ENCODE measurements around the gene PLA2G4A.
"Not testable (repeated sequence)": the region's sequence is repeated elsewhere in the genome, so short reads cannot be mapped to it uniquely, and the experiment has no call there.

Gene PLA2G4A

DNA sequence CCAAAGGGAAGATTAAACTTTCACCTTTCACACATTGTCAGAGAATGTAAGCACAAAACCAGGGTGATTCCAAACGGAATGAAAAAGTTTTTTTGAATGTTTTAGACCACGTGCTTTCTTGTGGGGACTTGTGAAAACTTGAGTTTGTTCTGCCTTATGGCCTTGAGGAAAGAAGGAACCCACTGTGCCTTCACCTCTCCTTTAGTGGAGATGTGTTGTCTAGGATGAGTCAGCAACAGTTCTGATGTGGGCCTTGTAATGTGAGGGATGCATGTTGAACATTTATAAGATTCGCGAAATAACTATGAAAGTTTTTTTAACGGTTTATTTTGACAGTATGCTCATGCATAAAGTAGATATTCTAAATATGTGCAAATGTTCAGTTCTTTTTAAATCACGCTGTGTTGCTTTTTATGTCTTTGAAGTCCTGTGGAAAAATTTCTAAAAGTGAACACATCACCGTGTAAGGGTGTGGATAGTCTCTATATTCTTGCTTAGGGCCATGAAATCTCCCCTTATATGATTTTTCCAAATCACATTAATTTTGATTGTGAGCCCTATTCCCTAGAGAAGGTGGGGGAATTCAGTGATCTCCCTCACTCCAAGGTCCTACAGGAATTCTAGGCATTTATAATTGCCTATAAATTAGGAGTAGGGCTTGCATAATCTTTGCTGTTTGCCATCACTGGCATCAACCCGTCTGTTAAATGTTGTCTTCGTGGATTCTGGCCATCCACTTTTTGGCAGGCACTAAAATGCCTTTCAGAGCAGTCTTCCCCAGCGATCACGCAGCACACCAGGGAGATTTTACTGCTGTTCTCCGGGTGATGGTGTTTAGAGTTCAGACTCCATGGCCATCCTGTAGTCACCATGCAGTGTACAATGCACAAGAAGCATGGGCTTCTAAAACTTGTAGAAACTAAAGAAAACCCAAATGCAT is 47.4 kb downstream of the PLA2G4A start:
- no peak for DNase-seq (ENCODE audit: low read depth)

GRCh38 chr1:186878356-186878755 is 49.6 kb downstream of the PLA2G4A start:
- DNase-seq (ENCODE audit: low read depth), result no peak

DNA sequence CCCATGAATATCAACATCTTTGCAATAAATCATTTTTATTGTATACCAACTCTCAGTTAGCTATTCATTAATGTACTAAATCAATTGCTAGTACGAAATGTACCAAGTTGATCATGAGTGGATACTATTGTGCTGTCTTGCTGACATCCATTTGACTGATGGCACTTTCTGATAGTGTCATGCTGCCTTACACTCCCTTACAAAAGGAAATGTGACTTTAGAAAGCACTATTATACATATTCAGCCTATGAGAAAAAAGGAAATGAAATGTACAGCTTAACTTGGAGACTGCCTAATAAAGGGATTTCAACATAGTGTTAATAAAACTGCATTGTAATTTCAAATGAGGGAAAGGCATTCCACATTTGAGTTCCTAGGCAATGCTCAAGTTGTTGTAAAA is 52.2 kb downstream of the PLA2G4A start:
- DNase-seq (ENCODE audit: low read depth), result no peak

- DNase-seq (ENCODE audit: low read depth), result no peak
These were observed 53.8 kb downstream of the PLA2G4A start for GRCh38 chr1:186882372-186883134.

DNA sequence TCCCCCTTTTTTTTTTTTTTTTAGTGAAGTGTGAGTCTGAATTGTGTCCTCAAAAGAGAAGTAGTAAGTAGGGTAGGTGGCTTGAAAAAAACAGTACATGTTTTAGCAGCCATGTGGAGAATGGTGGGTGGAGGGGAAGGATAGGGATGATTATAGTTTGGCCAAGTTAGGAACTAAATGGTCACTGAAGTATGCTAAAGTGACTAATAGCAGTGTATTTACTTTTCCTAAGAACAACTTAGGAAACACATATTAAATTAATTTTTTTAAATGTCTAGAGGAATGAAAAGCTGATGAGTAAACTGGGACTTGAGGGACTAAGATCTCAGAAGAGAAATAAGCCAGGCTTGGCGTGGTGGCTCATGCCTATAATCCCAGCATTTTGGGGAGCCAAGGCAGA is 55.5 kb downstream of the PLA2G4A start:
- DNase-seq (ENCODE audit: low read depth), result no peak

GRCh38 chr1:186887203-186887602 is 58.5 kb downstream of the PLA2G4A start:
- DNase-seq (ENCODE audit: low read depth), result no peak

- no peak for DNase-seq (ENCODE audit: low read depth)
These were observed 59.6 kb downstream of the PLA2G4A start for GRCh38 chr1:186888367-186888766.

DNA sequence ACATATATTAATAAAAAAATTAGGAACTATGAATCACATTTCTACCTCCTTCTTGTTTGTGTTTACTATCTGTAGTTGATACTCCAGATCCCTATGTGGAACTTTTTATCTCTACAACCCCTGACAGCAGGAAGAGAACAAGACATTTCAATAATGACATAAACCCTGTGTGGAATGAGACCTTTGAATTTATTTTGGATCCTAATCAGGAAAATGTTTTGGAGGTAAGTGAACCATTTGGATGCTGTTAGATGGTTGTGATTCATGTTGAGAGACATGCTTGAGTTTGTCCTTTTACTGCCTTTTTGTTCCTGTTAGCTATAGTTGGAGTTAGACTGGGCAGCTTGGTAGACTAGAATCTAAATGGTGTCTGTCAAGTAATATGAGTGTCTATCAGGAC is 64.2 kb downstream of the PLA2G4A start:
- no peak for DNase-seq (ENCODE audit: low read depth)

DNA sequence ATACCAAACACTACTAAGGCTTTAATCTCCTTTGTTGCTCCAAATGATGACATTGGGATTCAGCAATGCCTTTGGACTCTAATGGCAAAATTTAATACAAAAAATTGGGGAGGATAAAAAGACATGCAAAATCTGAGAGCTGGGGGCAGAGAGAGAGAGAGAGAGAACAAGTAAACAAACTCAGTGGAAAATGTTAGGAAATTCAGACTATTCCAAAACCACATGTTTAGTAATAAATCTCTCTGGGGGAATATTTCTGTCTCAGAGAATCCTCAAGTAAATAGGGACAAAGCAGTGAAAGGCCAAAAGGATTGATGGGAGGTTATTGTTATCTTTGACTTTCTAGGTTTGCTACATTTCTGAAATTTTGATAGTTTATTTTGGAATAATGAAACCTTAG is 65.7 kb downstream of the PLA2G4A start:
- DNase-seq (ENCODE audit: low read depth), result no peak

DNA sequence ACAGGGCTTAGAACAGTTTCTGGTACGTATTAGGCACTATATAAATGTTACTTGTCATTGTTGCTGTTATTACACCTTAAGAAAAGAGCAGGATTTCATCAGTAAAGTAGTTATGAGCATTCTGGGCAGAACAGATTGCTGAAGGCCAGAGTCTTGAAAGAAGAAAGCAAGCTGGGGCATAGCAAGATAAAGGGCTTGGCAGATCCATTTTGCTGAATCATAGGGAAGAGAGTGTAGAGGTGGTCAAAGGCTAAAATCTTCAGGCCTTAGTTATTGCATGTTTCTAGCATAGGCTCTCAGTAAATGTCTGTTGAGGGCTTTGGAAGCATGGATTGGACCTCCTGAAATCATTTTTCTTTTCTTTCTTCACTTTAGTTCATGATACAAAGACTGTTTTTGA is 67.5 kb downstream of the PLA2G4A start:
- DNase-seq (ENCODE audit: low read depth), result no peak

DNA sequence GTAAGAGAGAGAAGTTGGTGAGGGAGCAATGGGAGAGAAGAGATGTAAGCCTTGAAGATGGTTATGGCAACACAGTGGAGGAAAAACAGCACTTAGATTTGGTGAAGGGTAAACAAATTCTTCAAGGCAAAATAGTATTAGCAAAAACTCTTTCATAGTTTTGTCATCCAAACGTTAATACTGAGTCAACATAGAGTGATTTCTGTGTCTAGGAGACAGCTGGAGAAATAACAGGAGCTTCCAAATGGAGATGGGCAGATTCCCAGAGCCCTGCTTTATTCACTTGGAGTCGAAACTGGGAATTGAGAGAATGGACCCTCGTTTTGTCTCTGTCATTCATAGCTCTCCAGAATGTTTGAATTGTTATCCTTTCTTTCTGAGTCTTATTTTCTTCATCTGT is 68.3 kb downstream of the PLA2G4A start:
- DNase-seq (ENCODE audit: low read depth), result no peak

DNA sequence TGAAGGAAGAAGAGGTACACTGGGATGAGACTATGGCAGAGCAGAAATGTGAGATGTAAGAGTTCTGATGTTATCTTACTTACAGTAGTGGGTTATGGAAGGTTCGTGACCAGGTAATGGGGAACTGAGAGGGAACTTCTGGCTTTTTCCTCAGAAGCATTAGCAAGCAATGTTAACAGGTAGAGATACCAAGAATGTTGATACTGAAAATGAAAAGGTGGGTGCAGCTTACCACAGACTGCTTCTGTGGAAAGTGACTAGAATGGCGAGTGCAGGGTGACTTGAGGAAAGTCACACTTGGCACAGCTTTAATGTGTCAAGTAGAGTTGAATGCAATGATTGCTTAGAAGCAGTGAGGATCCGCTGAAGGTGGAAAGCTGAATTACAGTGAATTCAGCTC is 70.8 kb downstream of the PLA2G4A start:
- DNase-seq (ENCODE audit: low read depth), result no peak

GRCh38 chr1:186899977-186900376 is 71.2 kb downstream of the PLA2G4A start:
- DNase-seq (ENCODE audit: low read depth), result no peak

DNA sequence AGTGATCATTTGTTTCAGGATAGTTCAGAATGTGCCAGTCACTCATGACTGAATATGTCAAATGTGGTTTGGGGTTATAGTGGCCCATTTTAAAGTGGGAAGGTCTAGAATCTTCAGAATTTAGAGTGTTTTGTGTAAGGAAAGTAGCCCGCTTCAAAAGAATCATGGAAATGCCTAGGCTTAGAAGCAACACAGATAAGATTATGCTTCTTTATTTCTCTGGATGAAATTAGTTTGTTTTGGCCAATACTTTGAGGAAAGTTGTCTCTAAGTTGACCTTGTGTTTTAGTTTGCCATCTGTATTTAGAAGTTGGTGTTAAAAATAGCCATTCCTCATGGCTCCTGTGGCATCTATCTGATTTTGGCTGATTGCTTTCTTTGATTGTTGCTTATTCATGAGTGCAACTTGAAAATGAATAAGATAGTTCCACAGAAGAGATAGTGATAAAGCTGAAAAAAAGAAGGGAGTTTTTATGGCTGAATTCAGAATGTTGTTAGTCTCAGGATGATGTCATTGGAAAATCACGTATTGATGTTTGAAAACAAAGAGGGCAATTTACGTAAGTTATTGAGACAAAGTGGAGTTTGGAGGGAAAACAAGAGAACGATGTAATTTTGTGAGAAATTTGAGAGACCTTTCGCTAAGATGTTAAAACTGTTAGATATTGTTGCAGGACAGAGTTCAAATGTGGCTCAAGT is 71.9 kb downstream of the PLA2G4A start:
- no peak for DNase-seq (ENCODE audit: low read depth)

GRCh38 chr1:186901631-186902030 is 72.9 kb downstream of the PLA2G4A start:
- DNase-seq (ENCODE audit: low read depth), result no peak

- DNase-seq (ENCODE audit: low read depth), result no peak
These were observed 74.8 kb downstream of the PLA2G4A start for GRCh38 chr1:186903374-186904136.

DNA sequence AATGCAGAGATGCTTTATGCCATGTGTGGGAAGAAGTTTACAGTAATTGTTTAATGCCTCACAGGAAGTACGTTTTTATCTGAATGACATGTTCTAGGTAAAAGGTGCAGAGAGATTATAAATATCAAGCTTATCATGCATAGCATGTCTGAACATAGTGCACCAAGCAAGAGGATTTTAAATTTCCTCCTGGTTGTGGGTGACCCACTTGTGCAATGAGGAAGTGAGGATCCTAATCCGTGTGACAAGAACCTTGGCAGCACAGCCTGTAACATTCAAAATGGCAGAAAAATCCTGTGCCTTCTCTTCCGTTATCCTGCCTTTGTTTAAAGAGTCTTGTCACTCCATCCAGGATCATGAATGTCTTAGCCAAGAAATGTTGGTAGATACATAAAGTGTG is 75.6 kb downstream of the PLA2G4A start:
- no peak for DNase-seq (ENCODE audit: low read depth)

- DNase-seq (ENCODE audit: low read depth), result no peak
These were observed 76.8 kb downstream of the PLA2G4A start for GRCh38 chr1:186905561-186905960.

GRCh38 chr1:186915555-186915954 is 86.8 kb downstream of the PLA2G4A start:
- DNase-seq (ENCODE audit: low read depth), result no peak

DNA sequence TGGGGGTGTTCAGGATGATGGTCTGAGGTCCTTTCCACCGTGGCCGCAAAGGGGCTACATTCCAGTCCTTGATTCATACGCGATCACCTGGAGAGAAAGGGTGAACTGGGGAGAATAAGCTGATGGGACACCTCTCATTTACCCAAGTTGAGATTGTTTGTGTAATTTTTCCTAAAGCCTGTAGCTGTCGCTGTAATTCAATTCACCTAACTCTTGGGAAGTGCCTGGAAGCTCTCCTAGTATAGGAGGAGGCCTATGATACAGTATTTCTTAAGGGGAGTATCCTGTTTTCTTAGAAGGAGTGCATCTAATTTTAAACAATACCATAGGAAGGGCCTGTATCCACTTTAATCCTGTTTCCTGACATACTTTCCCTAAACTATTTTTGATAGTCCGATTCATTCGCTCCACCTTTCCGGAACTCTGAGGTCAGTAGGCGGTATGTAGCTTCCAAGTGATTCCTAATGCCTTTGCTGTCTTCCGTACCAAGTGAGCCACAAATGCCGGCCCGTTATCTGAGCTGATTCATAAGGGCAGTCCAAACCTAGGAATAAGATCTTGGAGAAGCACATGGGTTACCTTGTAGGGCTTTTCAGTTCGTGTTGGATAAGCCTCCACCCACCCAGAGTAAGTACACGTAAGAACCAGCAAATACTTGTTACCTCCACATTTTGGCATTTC is 88.5 kb downstream of the PLA2G4A start:
- not testable (repeated sequence) for DNase-seq (ENCODE audit: low read depth)

- not testable (repeated sequence) for DNase-seq (ENCODE audit: low read depth)
These were observed 92.6 kb downstream of the PLA2G4A start for GRCh38 chr1:186921386-186921785.
